ENCODE results near the gene RNF17.

DNA sequence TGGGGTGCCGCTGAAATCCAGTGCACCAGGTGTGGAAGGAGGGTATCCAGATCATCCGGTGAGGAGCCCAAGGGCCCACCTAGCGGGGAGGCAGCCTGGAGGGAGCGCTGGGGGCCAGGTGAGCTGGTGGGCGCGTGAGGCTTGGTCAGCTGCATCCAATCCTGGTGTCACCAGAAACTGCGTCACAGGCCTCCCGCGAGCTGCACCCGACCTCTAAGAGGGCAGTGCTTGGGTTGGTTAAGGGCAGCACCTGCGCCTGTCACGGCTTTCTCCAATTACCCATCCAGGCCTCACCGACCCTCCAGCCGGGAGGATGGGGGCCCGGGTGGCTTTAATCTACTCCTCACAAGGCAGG lies 284 bp downstream of the RNF17 start:
- no peak for TF ChIP-seq TAF1 (IDR thresholded peaks at IDR 0.05; ENCODE audit: low read depth)
- no peak for TF ChIP-seq RAD21 (IDR thresholded peaks at IDR 0.05; ENCODE audit: low read depth)
- TF ChIP-seq, protein P1, sequence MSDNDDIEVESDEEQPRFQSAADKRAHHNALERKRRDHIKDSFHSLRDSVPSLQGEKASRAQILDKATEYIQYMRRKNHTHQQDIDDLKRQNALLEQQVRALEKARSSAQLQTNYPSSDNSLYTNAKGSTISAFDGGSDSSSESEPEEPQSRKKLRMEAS (IDR thresholded peaks at IDR 0.05) = no peak
- TF ChIP-seq, protein P2, sequence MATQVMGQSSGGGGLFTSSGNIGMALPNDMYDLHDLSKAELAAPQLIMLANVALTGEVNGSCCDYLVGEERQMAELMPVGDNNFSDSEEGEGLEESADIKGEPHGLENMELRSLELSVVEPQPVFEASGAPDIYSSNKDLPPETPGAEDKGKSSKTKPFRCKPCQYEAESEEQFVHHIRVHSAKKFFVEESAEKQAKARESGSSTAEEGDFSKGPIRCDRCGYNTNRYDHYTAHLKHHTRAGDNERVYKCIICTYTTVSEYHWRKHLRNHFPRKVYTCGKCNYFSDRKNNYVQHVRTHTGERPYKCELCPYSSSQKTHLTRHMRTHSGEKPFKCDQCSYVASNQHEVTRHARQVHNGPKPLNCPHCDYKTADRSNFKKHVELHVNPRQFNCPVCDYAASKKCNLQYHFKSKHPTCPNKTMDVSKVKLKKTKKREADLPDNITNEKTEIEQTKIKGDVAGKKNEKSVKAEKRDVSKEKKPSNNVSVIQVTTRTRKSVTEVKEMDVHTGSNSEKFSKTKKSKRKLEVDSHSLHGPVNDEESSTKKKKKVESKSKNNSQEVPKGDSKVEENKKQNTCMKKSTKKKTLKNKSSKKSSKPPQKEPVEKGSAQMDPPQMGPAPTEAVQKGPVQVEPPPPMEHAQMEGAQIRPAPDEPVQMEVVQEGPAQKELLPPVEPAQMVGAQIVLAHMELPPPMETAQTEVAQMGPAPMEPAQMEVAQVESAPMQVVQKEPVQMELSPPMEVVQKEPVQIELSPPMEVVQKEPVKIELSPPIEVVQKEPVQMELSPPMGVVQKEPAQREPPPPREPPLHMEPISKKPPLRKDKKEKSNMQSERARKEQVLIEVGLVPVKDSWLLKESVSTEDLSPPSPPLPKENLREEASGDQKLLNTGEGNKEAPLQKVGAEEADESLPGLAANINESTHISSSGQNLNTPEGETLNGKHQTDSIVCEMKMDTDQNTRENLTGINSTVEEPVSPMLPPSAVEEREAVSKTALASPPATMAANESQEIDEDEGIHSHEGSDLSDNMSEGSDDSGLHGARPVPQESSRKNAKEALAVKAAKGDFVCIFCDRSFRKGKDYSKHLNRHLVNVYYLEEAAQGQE (IDR thresholded peaks at IDR 0.05; ENCODE audit: low read depth) = no peak
- no peak for TF ChIP-seq YY1 (IDR thresholded peaks at IDR 0.05; ENCODE audit: low read depth)
- TF ChIP-seq ZBTB7A (IDR thresholded peaks at IDR 0.05; ENCODE audit: low read depth) = no peak
- TF ChIP-seq, protein P3, sequence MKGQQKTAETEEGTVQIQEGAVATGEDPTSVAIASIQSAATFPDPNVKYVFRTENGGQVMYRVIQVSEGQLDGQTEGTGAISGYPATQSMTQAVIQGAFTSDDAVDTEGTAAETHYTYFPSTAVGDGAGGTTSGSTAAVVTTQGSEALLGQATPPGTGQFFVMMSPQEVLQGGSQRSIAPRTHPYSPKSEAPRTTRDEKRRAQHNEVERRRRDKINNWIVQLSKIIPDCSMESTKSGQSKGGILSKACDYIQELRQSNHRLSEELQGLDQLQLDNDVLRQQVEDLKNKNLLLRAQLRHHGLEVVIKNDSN (IDR thresholded peaks at IDR 0.05) = no peak
- no peak for TF ChIP-seq CREB1 (IDR thresholded peaks at IDR 0.05; ENCODE audit: low read depth)
- TF ChIP-seq CEBPB (IDR thresholded peaks at IDR 0.05) = no peak
- no peak for TF ChIP-seq NFIC (IDR thresholded peaks at IDR 0.05)
- no peak for TF ChIP-seq EP300 (IDR thresholded peaks at IDR 0.05; ENCODE audit: borderline replicate concordance)
- TF ChIP-seq FOXM1 (IDR thresholded peaks at IDR 0.05; ENCODE audit: borderline replicate concordance, low read depth) = no peak
- TF ChIP-seq EGR1 (IDR thresholded peaks at IDR 0.05) = no peak
- TF ChIP-seq TEAD4 (IDR thresholded peaks at IDR 0.05) = no peak

Data from Ishikawa (cell line).